Colonic mucosa (tissue), 4 donors: Measurements from ENCODE around the gene RNLS. TPM values are rescaled to one million over a fixed set of nuclear protein-coding genes. Genes with fewer than 3 reads are reported as not detected.

Experiments used
- DNase-seq: peaks from one replicate; pipeline ENCODE4 v3.0.0-alpha.2; 2020
- H3K27ac ChIP-seq: fragments of 200-600 bp; one replicate; pipeline ENCODE4 v1.8.0; 2021
- H3K27me3 ChIP-seq: fragments of 200-600 bp; one replicate; pipeline ENCODE4 v1.8.0; 2021
- H3K36me3 ChIP-seq: fragments of 200-600 bp; one replicate; pipeline ENCODE4 v1.8.0; 2021
- H3K4me1 ChIP-seq: fragments of 200-600 bp; one replicate; pipeline ENCODE4 v1.8.0; 2021; ENCODE audit warnings: mild to moderate bottlenecking
- H3K4me3 ChIP-seq: fragments of 200-600 bp; one replicate; pipeline ENCODE4 v1.8.0; 2021
- H3K9ac ChIP-seq, 2 donors: one replicate each; pipeline ENCODE4 v1.7.0; 2013; ENCODE audit warnings: control low read depth in 2 of 2, low read depth in 2 of 2, low read length in 2 of 2
- H3K9me3 ChIP-seq: fragments of 200-600 bp; one replicate; pipeline ENCODE4 v1.8.0; 2021
- intact Hi-C: fragments of 100-400 bp; cut with DNase I; formaldehyde crosslinking; loops from one replicate; pipeline ENCODE4 v1.14.1; 2022
- total RNA-seq, 2 donors: library from RNA; stranded (reverse); fragmentation: NEBNext Ultra II Directional in 1 of 2; extraction: Animal tissue kit (Norgen Biotek cat#: 25700) in 1 of 2; gene quantifications; one replicate each; pipeline ENCODE4 v1.2.1, GENCODE V29; 2021
- TF ChIP-seq, protein P1 (sequence below): fragments of 200-600 bp; IDR thresholded peaks from one replicate; pipeline ENCODE4 v1.8.0; 2022; ENCODE audit warnings: antibody characterized with exemption, mild to moderate bottlenecking
- donor health status: healthy.
- donor health status: DM: no; HTN: no; CAD: no.
- donor health status: DM: no; HTN: no; CAD: no.

Gene RNLS
- total RNA-seq, 2 donors from 2014 or later: 13.0 to 19.1 TPM

DNA sequence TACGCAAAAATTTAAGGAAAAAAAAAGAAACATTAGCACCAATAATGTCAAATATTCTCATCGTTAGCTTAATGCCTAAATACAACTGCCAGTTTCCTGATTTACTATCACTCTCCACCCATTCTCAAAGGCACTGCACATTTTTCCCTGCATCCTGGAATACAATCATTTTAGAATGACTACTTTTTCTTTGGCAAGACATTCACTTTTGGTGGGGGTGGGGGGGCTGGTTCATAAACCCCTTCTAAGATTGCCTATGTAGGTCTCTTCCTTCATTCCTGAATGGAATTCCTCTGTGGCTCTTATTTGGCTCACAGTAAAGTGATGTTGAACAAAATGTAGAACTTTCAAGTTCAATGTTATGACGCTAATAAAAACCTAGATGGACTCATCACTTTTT is 74.3 kb downstream of the RNLS start:
- intact Hi-C loops: no loop called here
- H3K36me3 ChIP-seq: no peaks in the 10 kb centered on the region
- no peak overlapping the region for H3K27ac ChIP-seq
- no peaks in the 10 kb centered on the region for H3K4me1 ChIP-seq
- no peak overlapping the region for H3K9ac ChIP-seq
- TF ChIP-seq, protein P1, sequence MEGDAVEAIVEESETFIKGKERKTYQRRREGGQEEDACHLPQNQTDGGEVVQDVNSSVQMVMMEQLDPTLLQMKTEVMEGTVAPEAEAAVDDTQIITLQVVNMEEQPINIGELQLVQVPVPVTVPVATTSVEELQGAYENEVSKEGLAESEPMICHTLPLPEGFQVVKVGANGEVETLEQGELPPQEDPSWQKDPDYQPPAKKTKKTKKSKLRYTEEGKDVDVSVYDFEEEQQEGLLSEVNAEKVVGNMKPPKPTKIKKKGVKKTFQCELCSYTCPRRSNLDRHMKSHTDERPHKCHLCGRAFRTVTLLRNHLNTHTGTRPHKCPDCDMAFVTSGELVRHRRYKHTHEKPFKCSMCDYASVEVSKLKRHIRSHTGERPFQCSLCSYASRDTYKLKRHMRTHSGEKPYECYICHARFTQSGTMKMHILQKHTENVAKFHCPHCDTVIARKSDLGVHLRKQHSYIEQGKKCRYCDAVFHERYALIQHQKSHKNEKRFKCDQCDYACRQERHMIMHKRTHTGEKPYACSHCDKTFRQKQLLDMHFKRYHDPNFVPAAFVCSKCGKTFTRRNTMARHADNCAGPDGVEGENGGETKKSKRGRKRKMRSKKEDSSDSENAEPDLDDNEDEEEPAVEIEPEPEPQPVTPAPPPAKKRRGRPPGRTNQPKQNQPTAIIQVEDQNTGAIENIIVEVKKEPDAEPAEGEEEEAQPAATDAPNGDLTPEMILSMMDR: no peak
- H3K27me3 ChIP-seq: no peaks in the 10 kb centered on the region
- no peak overlapping the region for H3K4me3 ChIP-seq
- DNase-seq: no peak
- no peaks in the 10 kb centered on the region for H3K9me3 ChIP-seq

DNA sequence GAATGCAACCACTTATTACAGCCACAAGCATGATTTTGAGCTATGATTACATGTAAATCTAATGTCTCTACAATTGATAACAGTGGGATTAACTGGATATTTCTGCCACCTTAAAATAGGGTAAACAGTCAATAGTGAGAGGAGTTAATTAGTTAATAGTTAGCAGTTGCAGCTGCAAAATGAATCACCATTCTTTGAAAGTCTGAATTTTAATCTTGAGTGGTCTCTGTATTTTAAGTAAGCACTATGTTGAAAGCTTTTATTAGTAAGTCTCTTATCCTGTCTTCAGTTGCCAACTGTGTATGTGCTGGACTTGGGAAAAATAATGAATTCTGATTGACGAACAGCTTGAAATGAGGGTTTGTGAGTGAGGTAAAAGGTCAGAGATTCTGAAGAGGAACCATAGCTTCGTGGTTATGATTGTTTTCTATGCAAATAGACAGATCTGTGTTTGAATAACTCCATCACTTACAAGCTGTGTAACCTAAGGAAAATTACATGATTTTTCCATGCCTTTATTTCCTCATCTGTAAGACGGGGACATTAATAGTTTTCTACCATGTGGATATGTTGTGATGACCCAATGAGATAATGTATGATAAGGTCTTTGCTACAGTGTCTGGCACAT is 75.2 kb downstream of the RNLS start:
- H3K27ac ChIP-seq: no peak overlapping the region
- H3K4me3 ChIP-seq: no peak overlapping the region
- H3K9me3 ChIP-seq: no peaks in the 10 kb centered on the region
- H3K36me3 ChIP-seq: no peaks in the 10 kb centered on the region
- TF ChIP-seq, protein P1: no peak
- no peak for DNase-seq
- intact Hi-C loops: no loop called here
- H3K4me1 ChIP-seq: no peaks in the 10 kb centered on the region
- H3K9ac ChIP-seq: no peak overlapping the region
- no peaks in the 10 kb centered on the region for H3K27me3 ChIP-seq

DNA sequence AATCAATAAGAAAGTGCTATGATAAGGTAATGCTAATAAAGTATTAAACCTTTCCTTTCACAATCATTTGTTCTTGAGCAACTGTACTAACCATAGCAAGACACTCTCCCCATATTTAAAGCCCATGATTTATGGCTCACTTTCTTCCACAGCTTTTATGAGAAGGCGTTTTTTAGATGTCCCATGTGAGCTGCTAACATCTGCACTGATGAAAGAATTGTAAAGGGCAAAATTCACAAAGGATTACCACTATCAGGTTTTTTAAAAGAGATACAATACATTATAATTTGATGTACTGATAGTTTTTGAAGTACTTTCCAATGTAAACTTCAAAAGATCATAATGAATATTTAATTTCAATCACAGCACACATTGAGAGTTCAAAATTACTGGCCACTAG is 75.7 kb downstream of the RNLS start:
- no peak overlapping the region for H3K9ac ChIP-seq
- TF ChIP-seq, protein P1: no peak
- H3K36me3 ChIP-seq: no peaks in the 10 kb centered on the region
- intact Hi-C loops: no loop called here
- no peaks in the 10 kb centered on the region for H3K27me3 ChIP-seq
- no peak overlapping the region for H3K27ac ChIP-seq
- H3K4me3 ChIP-seq: no peak overlapping the region
- DNase-seq: no peak
- no peaks in the 10 kb centered on the region for H3K9me3 ChIP-seq
- no peaks in the 10 kb centered on the region for H3K4me1 ChIP-seq

DNA sequence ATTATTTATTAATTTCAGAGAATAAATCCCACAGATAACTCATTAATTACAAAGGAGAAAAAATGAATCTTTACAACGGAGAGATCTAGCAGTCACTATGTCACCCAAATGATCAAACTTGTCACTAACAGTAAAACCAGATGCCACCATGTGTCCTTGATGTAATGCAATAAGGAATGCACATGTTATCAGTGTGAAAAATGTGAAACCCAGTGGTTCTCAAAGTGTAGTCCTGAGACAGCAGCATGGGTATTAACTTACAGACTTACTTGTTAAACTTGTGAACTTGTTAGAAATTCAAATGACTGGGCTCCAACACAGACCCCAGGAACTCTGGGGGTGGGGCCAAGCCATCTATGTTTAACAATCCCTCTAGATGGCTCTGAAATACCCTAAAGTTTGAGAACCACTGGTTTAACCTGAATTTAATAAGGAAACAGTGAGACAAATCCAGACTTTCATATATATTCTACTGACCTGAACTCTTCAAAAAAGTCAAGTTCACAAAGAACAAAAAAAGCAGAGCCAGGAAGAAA is 77.4 kb downstream of the RNLS start:
- Histone ChIP-seq H3K9me3 (no peaks in the 10 kb centered on the region), H3K9ac (no peak overlapping the region), H3K27me3 (no peaks in the 10 kb centered on the region), H3K4me3 (no peak overlapping the region), H3K36me3 (no peaks in the 10 kb centered on the region), H3K27ac (no peak overlapping the region), H3K4me1 (no peaks in the 10 kb centered on the region)
- DNase-seq: no peak
- intact Hi-C loops: no loop called here
- TF ChIP-seq, protein P1: no peak

DNA sequence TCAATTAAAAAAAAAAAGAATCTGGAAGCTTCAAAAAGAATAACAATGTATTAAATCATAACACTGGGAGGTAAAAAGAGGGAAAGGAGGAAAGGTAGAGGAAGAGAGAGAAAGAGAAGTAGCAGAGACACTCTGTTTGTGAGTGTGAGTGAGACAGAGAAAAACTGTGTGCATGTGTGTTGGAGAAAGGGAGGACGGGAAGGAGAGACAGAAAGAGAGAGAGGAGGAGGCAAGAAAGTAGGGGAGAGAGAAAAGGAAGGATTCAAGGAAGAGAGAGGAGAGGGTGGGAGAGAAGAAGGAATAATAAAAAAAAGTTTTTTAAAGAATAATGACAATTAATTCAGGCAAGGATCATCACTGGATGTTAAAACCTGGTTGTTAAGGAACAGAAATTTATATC is 77.9 kb downstream of the RNLS start:
- H3K9me3 ChIP-seq: no peaks in the 10 kb centered on the region
- intact Hi-C loops: no loop called here
- H3K4me3 ChIP-seq: no peak overlapping the region
- no peak for DNase-seq
- H3K27ac ChIP-seq: no peak overlapping the region
- no peaks in the 10 kb centered on the region for H3K27me3 ChIP-seq
- no peaks in the 10 kb centered on the region for H3K4me1 ChIP-seq
- TF ChIP-seq, protein P1: no peak
- H3K9ac ChIP-seq: no peak overlapping the region
- no peaks in the 10 kb centered on the region for H3K36me3 ChIP-seq
